HEK293T (cell line): ENCODE measurements around the gene CELF4.

Source experiments
- CTCF ChIA-PET: fragments of 350-600 bp; formaldehyde crosslinking; extraction: SDS; loops from one replicate; lab custom pipeline; 2021; ENCODE audit warnings: antibody characterized with exemption, inconsistent platforms; lab: Yijun Ruan, JAX
- POLR2A ChIA-PET: fragments of 350-600 bp; formaldehyde crosslinking; extraction: SDS; loops from one replicate; lab custom pipeline; 2020; ENCODE audit warnings: antibody characterized with exemption, inconsistent platforms; lab: Yijun Ruan, JAX
- DNase-seq: peaks from one replicate; pipeline ENCODE4 v3.0.0; 2012; ENCODE audit warnings: mixed read lengths; ENCODE audit errors: extremely low spot score
- ARNT ChIP-seq: fragments of 450-650 bp; IDR thresholded peaks from 2 replicates; pipeline ENCODE4 v1.6.1; 2017; ENCODE audit warnings: mild to moderate bottlenecking
- BHLHE40 ChIP-seq: fragments of 450-650 bp; IDR thresholded peaks from 2 replicates; pipeline ENCODE4 v1.6.1; 2016; ENCODE audit warnings: mild to moderate bottlenecking, moderate library complexity, borderline replicate concordance
- CTBP1 ChIP-seq: fragments of 450-650 bp; IDR thresholded peaks from 2 replicates; pipeline ENCODE4 v1.6.1; 2016; ENCODE audit warnings: borderline replicate concordance
- ELF4 ChIP-seq: fragments of 450-650 bp; IDR thresholded peaks from 2 replicates; pipeline ENCODE4 v1.6.1; 2017; ENCODE audit warnings: antibody characterized with exemption
- FOXA1 ChIP-seq: fragments of 450-650 bp; IDR thresholded peaks from 2 replicates; pipeline ENCODE4 v1.6.1; 2016; ENCODE audit warnings: mild to moderate bottlenecking
- FOXK2 ChIP-seq: fragments of 450-650 bp; IDR thresholded peaks from 2 replicates; pipeline ENCODE4 v1.6.1; 2016; ENCODE audit warnings: mild to moderate bottlenecking
- FOXM1 ChIP-seq: fragments of 450-650 bp; IDR thresholded peaks from 2 replicates; pipeline ENCODE4 v1.6.1; 2017; ENCODE audit warnings: mild to moderate bottlenecking, borderline replicate concordance
- HDGF ChIP-seq: fragments of 450-650 bp; IDR thresholded peaks from 2 replicates; pipeline ENCODE4 v1.6.1; 2017; ENCODE audit warnings: antibody characterized with exemption, borderline replicate concordance
- L3MBTL2 ChIP-seq: fragments of 450-650 bp; conservative IDR thresholded peaks from 2 replicates; pipeline ENCODE4 v1.6.1; 2016; ENCODE audit warnings: mild to moderate bottlenecking
- LEF1 ChIP-seq: fragments of 450-650 bp; IDR thresholded peaks from 2 replicates; pipeline ENCODE4 v1.6.1; 2017; ENCODE audit warnings: mild to moderate bottlenecking, borderline replicate concordance
- NFRKB ChIP-seq: fragments of 450-650 bp; IDR thresholded peaks from 2 replicates; pipeline ENCODE4 v1.6.1; 2016; ENCODE audit warnings: mild to moderate bottlenecking, moderate library complexity
- PKNOX1 ChIP-seq: fragments of 450-650 bp; IDR thresholded peaks from 2 replicates; pipeline ENCODE4 v1.6.1; 2016
- SP1 ChIP-seq: fragments of 450-650 bp; IDR thresholded peaks from 2 replicates; pipeline ENCODE4 v1.6.1; 2017
- SUZ12 ChIP-seq: fragments of 450-650 bp; IDR thresholded peaks from 2 replicates; pipeline ENCODE4 v1.6.1; 2016; ENCODE audit warnings: mild to moderate bottlenecking
- TARDBP ChIP-seq: fragments of 450-650 bp; IDR thresholded peaks from 2 replicates; pipeline ENCODE4 v1.6.1; 2016
- ZNF384 ChIP-seq: fragments of 450-650 bp; IDR thresholded peaks from 2 replicates; pipeline ENCODE4 v1.6.1; 2016

The CELF4 gene

GRCh38 chr18:37460604-37461003 lies 105.0 kb downstream of the CELF4 start:
- no peak for DNase-seq
- POLR2A ChIA-PET, result no interaction called here
- CTCF ChIA-PET, result no interaction called here
- TF ChIP-seq SP1, result no peak
- no peak for TF ChIP-seq LEF1
- no peak for TF ChIP-seq FOXA1
- TF ChIP-seq ARNT, result no peak
- no peak for TF ChIP-seq TARDBP
- TF ChIP-seq ELF4, result no peak
- TF ChIP-seq FOXM1, result no peak
- no peak for TF ChIP-seq PKNOX1
- no peak for TF ChIP-seq ZNF384
- no peak for TF ChIP-seq HDGF
- TF ChIP-seq CTBP1, result no peak
- no peak for TF ChIP-seq SUZ12
- no peak for TF ChIP-seq L3MBTL2
- no peak for TF ChIP-seq BHLHE40
- TF ChIP-seq FOXK2, result no peak

- TF ChIP-seq FOXA1, result no peak
- TF ChIP-seq PKNOX1, result no peak
- no peak for TF ChIP-seq FOXK2
- no peak for TF ChIP-seq NFRKB
- CTCF ChIA-PET, result interaction anchor here (1.6 kb wide), 1 partner anchor 21 kb away, joined by 5 read pairs; no protein-coding TSS in a partner anchor
- POLR2A ChIA-PET, result interaction anchor here (0.8 kb wide), 1 partner anchor 36 kb away, joined by 3 read pairs; no protein-coding TSS in a partner anchor
- DNase-seq, result no peak
Observed at GRCh38 chr18:37458697-37459096, 106.9 kb downstream of the CELF4 start.

GRCh38 chr18:37457753-37458152 lies 107.8 kb downstream of the CELF4 start:
- TF ChIP-seq NFRKB (no peak), SP1 (no peak), HDGF (no peak), FOXK2 (no peak), CTBP1 (no peak), SUZ12 (no peak), FOXM1 (no peak), FOXA1 (no peak), LEF1 (no peak), BHLHE40 (no peak), L3MBTL2 (no peak), ELF4 (no peak), ZNF384 (no peak), TARDBP (no peak), PKNOX1 (no peak), ARNT (no peak)
- CTCF ChIA-PET, result interaction anchor here (0.7 to 1.6 kb wide), 2 partner anchors 20 to 44 kb away, joined by 3 to 5 read pairs; no protein-coding TSS in a partner anchor
- no peak for DNase-seq
- POLR2A ChIA-PET, result no interaction called here

- CTCF ChIA-PET, result interaction anchor here (0.7 to 1.6 kb wide), 2 partner anchors 20 to 44 kb away, joined by 3 to 5 read pairs; no protein-coding TSS in a partner anchor
- DNase-seq, result no peak
- POLR2A ChIA-PET, result no interaction called here
- TF ChIP-seq SP1 (no peak), L3MBTL2 (no peak), TARDBP (no peak), SUZ12 (no peak), HDGF (no peak), PKNOX1 (no peak), ELF4 (no peak), FOXA1 (no peak), NFRKB (no peak), ARNT (no peak)
Observed at GRCh38 chr18:37457341-37457740, 108.3 kb downstream of the CELF4 start.

GRCh38 chr18:37456873-37457272 lies 108.7 kb downstream of the CELF4 start:
- ChIA-PET POLR2A (no interaction called here), CTCF (interaction anchor here (0.7 to 1.6 kb wide), 2 partner anchors 19 to 43 kb away, joined by 3 to 5 read pairs; no protein-coding TSS in a partner anchor)
- no peak for TF ChIP-seq ARNT
- TF ChIP-seq ZNF384, result no peak
- TF ChIP-seq SUZ12, result no peak
- TF ChIP-seq LEF1, result no peak
- no peak for TF ChIP-seq FOXK2
- no peak for TF ChIP-seq L3MBTL2
- no peak for TF ChIP-seq TARDBP
- no peak for TF ChIP-seq CTBP1
- no peak for TF ChIP-seq HDGF
- no peak for TF ChIP-seq FOXM1
- no peak for TF ChIP-seq PKNOX1
- TF ChIP-seq NFRKB, result no peak
- no peak for TF ChIP-seq SP1
- TF ChIP-seq BHLHE40, result no peak
- no peak for DNase-seq
